ENCODE measurements around the gene TRAPPC1. TPM values are rescaled to one million over a fixed set of nuclear protein-coding genes. Genes with fewer than 3 reads are reported as not detected.

Gene TRAPPC1, protein sequence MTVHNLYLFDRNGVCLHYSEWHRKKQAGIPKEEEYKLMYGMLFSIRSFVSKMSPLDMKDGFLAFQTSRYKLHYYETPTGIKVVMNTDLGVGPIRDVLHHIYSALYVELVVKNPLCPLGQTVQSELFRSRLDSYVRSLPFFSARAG
- total RNA-seq (2022; extraction: Qiagen RNA extraction): 325 to 343 TPM (median 332 TPM) in 5 replicates

DNA sequence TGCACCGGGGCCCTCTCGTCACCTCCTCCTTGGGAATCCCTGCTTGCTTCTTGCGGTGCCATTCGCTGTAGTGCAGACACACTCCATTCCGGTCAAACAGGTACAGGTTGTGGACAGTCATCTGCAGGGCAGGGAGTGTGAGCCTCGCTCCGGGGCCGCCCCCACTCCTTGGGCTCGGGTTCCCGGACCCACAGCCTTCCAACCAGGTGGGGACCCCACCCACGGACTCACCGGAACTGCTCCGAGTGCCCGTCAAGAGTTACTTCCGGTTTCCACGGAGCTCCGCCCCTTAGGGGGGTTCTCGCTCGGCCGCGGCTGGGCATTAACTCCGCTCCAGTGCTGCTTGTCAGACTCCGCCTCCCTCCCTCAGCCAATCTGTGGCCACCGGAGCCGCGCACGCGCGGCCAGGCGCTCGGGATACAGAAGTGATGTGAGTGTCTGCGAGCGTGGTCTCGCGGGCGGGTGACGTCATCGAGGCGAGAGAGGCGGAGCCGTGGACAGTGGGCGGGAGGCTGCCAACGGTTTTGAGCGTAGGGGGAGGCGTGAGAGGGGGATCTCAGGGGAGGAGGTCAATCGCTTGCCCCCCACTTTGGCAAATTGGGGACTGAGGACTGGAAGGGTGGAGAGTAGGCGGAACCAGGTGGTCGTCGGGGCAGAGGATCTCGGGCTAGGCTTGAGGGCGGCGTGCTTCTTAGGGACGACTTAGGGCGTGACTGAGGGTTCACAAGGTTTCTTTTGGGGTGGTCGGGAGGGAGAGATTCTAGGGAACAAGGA, at the start of gene TRAPPC1, which contains the start of gene CNTROB:
Gene TRAPPC1 (minus strand): TSS at position 238 of the 774 bp plus-strand sequence. CDS start 117 bp downstream, at position 121.
Gene CNTROB (plus strand): TSS at position 498 of the 774 bp plus-strand sequence. CDS start 874 bp downstream, outside the sequence.

DNA sequence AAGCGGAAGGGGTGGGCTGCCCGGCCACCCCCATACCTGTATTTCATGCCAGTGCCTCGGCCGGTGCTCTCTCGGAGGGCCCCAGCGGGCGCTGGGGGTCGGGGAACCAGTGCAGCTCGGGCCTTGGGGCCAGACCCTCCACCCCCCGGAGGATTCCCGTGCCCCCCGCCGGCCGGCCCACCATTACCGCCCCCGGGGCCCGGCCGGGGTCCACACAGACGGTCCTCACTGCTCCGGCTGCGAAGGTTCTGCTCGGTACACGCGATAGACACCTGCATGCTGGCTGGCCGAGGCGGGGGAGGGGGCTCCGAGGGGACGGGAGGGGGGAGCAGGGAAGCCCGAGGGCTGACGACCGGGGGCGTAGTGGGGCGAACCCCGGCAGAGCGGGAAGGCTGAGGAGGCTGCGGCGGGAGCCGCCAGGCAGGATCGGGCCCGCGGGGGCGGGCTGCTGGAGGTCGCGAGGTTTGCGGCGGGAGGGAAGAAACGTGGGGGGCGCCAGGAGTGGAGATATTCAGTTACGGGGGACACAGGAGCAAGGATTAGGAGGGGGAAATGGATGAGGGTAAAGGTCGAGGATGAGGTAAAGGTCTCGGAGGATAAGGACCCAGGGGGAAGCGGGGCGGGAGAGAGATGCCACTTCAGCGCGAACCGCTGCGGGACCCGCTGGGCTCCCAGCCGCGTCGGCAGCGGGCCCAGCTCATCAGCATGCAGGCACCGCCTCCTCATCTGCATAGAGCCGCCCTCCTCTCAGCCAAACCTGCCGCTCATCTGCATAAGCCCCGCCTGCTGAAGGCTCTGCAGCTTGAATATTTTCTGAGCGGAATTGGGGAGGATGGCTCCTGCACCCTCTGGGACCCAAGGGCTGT, 2.4 kb downstream of the TRAPPC1 start, which contains the start of gene KCNAB3:
Gene KCNAB3 (minus strand): TSS at position 699 of the 866 bp plus-strand sequence. CDS start 421 bp downstream, at position 278.

DNA sequence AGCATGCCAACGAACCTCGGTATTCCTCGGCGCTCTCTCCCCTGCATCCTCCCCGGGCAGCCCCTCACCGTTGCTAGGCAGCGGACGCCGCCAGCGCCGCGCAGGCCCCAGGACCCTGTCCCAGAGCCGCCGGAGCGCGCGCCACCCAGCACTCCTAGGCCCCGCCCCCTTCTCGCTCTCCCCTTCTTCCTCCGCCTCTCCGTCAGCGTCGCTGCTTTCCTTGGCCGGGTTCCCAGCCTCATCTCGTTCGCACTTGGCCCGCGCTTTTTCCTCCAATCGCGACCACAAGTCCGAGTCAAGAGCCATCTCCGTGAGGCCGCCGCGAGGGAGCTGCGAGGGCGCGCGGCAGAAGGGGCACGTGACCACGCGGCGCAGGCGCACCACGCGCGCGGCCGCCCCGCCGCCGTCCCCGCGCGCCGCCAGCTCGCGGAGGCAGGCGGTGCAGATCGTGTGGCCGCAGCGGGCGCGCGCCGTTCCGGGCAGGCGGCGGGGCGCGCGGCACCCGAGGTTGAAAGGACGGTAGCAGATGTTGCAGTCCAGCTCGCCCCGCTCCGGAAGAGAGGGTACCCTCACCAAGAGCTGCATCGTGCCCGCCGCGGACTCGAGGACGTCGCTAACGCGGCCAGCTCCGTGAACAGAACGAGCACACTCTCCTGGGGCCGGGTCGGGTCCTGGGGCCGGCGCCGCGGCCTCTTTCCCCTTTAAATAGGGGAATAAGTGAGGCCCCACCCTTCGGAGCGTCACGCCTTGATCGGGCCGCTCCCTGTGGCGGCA, 15.9 kb downstream of the TRAPPC1 start, which contains the start of gene RNF227:
Gene RNF227 (minus strand): TSS at position 679 of the 774 bp plus-strand sequence. CDS start 94 bp downstream, at position 585.

DNA sequence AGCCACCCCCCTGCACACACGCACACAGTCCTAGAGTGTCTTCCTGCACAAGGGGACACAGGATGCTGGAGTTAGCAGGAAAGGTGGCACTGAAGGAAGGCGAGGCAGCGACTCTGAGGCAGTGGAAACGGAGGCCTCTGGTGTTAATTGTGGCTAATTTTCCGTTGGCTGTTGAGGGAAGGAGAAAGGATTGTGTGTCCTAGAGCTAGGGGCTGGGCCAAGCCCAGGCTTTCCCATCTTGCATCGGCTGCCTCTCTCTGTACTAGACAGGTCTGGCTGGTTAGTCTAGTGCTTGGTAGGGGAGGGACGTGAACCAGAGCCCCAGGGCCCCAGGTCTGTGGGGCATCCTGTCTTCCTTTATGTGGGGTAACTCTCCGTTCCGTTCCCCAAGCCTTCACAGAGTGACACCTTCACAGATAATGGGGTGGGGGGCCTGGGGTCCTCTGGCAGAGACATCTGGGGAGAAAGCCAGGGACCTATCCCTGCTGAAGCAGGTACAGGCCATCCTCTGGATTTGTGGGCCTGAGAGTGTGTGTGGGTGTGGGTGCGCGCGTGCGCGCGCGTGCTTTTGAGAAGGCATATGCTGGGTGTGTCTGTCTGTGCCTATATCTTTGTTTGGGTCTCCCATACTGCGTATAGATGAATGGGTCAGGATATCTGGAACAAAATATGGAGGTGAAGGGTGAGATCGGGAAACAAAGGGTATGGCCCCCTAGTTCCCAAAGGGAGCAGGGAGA, 43.4 kb downstream of the TRAPPC1 start, which contains the start of gene CHD3:
Gene CHD3 (plus strand): TSS at position 606 of the 737 bp plus-strand sequence. CDS start 212 bp downstream, outside the sequence.

Other genes with a start within 250 kb of the TRAPPC1 start
- 42.0 to 45.0 TPM (median 44.1 TPM) in 5 replicates for gene TP53, start 244.5 kb downstream of the TRAPPC1 start, total RNA-seq (2022; extraction: Qiagen RNA extraction)
- 31.4 to 42.9 TPM (median 39.7 TPM) in 5 replicates for gene WRAP53, start 243.5 kb downstream of the TRAPPC1 start, total RNA-seq (2022; extraction: Qiagen RNA extraction)
- 1.2 to 1.6 TPM (median 1.3 TPM) in 5 replicates for gene EFNB3, start 226.7 kb downstream of the TRAPPC1 start, total RNA-seq (2022; extraction: Qiagen RNA extraction)
- gene DNAH2, start 214.2 kb downstream of the TRAPPC1 start, total RNA-seq (2022; extraction: Qiagen RNA extraction): 0.02 to 0.05 TPM (median 0.03 TPM) in 5 replicates
- gene KDM6B, start 97.7 kb downstream of the TRAPPC1 start, total RNA-seq (2022; extraction: Qiagen RNA extraction): 11.9 to 15.7 TPM (median 13.1 TPM) in 5 replicates
- gene TMEM88, start 76.9 kb downstream of the TRAPPC1 start, total RNA-seq (2022; extraction: Qiagen RNA extraction): 0.20 to 0.89 TPM (median 0.71 TPM) in 5 replicates
- 161 to 242 TPM (median 226 TPM) in 5 replicates for gene NAA38, start 74.4 kb downstream of the TRAPPC1 start, total RNA-seq (2022; extraction: Qiagen RNA extraction)
- 17.9 to 20.5 TPM (median 18.6 TPM) in 5 replicates for gene CYB5D1, start 73.9 kb downstream of the TRAPPC1 start, total RNA-seq (2022; extraction: Qiagen RNA extraction)
- 54.9 to 60.9 TPM (median 60.5 TPM) in 5 replicates for gene CHD3, start 43.2 kb downstream of the TRAPPC1 start, total RNA-seq (2022; extraction: Qiagen RNA extraction)
- gene RNF227, start 15.7 kb downstream of the TRAPPC1 start, total RNA-seq (2022; extraction: Qiagen RNA extraction): 1.4 to 1.8 TPM (median 1.5 TPM) in 5 replicates
- gene KCNAB3, start 2.1 kb downstream of the TRAPPC1 start, total RNA-seq (2022; extraction: Qiagen RNA extraction): 1.3 to 3.3 TPM (median 2.2 TPM) in 5 replicates
- 37.9 to 48.3 TPM (median 41.6 TPM) in 5 replicates for gene CNTROB, start 260 bp upstream of the TRAPPC1 start, total RNA-seq (2022; extraction: Qiagen RNA extraction)
- gene GUCY2D, start 70.7 kb upstream of the TRAPPC1 start, total RNA-seq (2022; extraction: Qiagen RNA extraction): 0.38 to 0.78 TPM (median 0.50 TPM) in 5 replicates
- gene ALOX15B, start 107.1 kb upstream of the TRAPPC1 start, total RNA-seq (2022; extraction: Qiagen RNA extraction): 0.42 to 0.60 TPM (median 0.51 TPM) in 5 replicates
- 1.1 to 1.5 TPM (median 1.4 TPM) in 5 replicates for gene ALOX12B, start 155.8 kb upstream of the TRAPPC1 start, total RNA-seq (2022; extraction: Qiagen RNA extraction)
- 5.9 to 10.2 TPM (median 7.3 TPM) in 5 replicates for gene ALOXE3, start 186.6 kb upstream of the TRAPPC1 start, total RNA-seq (2022; extraction: Qiagen RNA extraction)
- gene HES7, start 192.2 kb upstream of the TRAPPC1 start, total RNA-seq (2022; extraction: Qiagen RNA extraction): 2.3 to 5.4 TPM (median 5.2 TPM) in 5 replicates
- gene PER1, start 220.5 kb upstream of the TRAPPC1 start, total RNA-seq (2022; extraction: Qiagen RNA extraction): 55.8 to 75.2 TPM (median 61.7 TPM) in 5 replicates
- gene VAMP2, start 231.0 kb upstream of the TRAPPC1 start, total RNA-seq (2022; extraction: Qiagen RNA extraction): 24.9 to 29.8 TPM (median 27.9 TPM) in 5 replicates
- 17.9 to 22.3 TPM (median 19.2 TPM) in 5 replicates for gene TMEM107, start 244.4 kb upstream of the TRAPPC1 start, total RNA-seq (2022; extraction: Qiagen RNA extraction)

Measured in A549 treated with AZD2906 at 1 μM for 4 hours (cell line).